Measurements from ENCODE around the gene BCL2L12.

BCL2L12 gene

DNA sequence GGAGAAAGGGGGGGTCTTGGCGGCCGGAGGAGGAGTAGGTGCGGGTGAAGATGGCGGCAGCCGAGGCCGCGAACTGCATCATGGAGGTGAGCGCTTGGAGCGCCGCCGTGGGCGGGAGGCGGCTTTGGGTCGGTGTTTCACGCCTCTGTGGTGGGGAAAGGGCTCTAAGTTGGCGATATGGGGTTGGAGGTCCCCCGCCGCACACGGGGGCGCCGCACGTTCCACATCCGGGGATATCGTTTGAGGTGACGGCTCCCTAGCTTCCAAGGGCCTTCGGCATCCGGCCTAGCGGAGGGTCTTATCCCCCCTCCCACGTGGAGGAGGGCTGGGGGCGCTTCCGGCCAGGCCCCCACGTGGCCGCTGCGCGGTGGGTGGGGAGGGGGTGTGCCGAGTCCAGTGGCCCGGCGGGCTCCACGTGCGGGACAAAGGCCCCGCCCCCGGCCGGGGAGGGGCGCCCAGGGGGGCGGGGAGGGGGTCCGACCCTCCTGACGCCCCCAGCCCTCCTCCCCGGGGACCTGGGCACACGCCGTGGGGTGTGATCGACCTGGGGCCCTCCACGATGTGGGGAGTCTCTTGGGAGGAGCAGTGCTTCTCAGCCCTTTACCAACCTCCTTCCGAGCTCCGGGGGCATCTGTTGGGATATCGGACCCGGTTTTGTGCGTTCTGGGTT, 11.6 kb downstream of the BCL2L12 start, which contains the start of gene PRMT1 (continued):
- TF ChIP-seq, protein P1, sequence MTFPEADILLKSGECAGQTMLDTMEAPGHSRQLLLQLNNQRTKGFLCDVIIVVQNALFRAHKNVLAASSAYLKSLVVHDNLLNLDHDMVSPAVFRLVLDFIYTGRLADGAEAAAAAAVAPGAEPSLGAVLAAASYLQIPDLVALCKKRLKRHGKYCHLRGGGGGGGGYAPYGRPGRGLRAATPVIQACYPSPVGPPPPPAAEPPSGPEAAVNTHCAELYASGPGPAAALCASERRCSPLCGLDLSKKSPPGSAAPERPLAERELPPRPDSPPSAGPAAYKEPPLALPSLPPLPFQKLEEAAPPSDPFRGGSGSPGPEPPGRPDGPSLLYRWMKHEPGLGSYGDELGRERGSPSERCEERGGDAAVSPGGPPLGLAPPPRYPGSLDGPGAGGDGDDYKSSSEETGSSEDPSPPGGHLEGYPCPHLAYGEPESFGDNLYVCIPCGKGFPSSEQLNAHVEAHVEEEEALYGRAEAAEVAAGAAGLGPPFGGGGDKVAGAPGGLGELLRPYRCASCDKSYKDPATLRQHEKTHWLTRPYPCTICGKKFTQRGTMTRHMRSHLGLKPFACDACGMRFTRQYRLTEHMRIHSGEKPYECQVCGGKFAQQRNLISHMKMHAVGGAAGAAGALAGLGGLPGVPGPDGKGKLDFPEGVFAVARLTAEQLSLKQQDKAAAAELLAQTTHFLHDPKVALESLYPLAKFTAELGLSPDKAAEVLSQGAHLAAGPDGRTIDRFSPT (tag by site-specific recombination; IDR thresholded peaks at IDR 0.05), result no peak
- TF ChIP-seq ZNF560 (tag by site-specific recombination; IDR thresholded peaks at IDR 0.05; ENCODE audit: borderline replicate concordance), result no peak
- TF ChIP-seq KLF8 (tag by site-specific recombination; IDR thresholded peaks at IDR 0.05), result peak; percentile 79
- no peak; the same call in 1 of the 2 replicates for TF ChIP-seq PRDM4 (tag by site-specific recombination; IDR thresholded peaks at IDR 0.05)
- no peak for TF ChIP-seq PRDM1 (tag by site-specific recombination; IDR thresholded peaks at IDR 0.05)
- peak; percentile 99 for TF ChIP-seq KLF9 (tag by site-specific recombination; IDR thresholded peaks at IDR 0.05; ENCODE audit: low read depth)
- peak; percentile 77 for TF ChIP-seq ZNF398 (tag by site-specific recombination; IDR thresholded peaks at IDR 0.05)
- no peak for TF ChIP-seq ZNF596 (tag by site-specific recombination; IDR thresholded peaks at IDR 0.05)
- 0 out of 2 replicates have a peak, but pooled peaks have one; percentile 25 for TF ChIP-seq ZSCAN16 (tag by site-specific recombination; IDR thresholded peaks at IDR 0.05)
- TF ChIP-seq KLF16 (tag by site-specific recombination; IDR thresholded peaks at IDR 0.05), result peak; percentile 99
- no peak for TF ChIP-seq ZNF624 (tag by site-specific recombination; IDR thresholded peaks at IDR 0.05)
- TF ChIP-seq ZNF488 (tag by site-specific recombination; IDR thresholded peaks at IDR 0.05), result no peak
- no peak for TF ChIP-seq PRDM6 (tag by site-specific recombination; IDR thresholded peaks at IDR 0.05)
- TF ChIP-seq PRDM10 (tag by site-specific recombination; IDR thresholded peaks at IDR 0.05), result no peak; the same call in 1 of the 2 replicates
- no peak for TF ChIP-seq ZNF529 (tag by site-specific recombination; IDR thresholded peaks at IDR 0.05; ENCODE audit: insufficient replicate concordance)
- peak; percentile 79 for TF ChIP-seq ZNF324 (tag by site-specific recombination; IDR thresholded peaks at IDR 0.05)
- no peak for TF ChIP-seq ZNF354C (tag by site-specific recombination; IDR thresholded peaks at IDR 0.05; ENCODE audit: borderline replicate concordance, low read depth)
- peak; percentile 61; the same call in 1 of the 2 replicates for TF ChIP-seq ZBTB20 (tag by site-specific recombination; IDR thresholded peaks at IDR 0.05)
- TF ChIP-seq, protein P2, sequence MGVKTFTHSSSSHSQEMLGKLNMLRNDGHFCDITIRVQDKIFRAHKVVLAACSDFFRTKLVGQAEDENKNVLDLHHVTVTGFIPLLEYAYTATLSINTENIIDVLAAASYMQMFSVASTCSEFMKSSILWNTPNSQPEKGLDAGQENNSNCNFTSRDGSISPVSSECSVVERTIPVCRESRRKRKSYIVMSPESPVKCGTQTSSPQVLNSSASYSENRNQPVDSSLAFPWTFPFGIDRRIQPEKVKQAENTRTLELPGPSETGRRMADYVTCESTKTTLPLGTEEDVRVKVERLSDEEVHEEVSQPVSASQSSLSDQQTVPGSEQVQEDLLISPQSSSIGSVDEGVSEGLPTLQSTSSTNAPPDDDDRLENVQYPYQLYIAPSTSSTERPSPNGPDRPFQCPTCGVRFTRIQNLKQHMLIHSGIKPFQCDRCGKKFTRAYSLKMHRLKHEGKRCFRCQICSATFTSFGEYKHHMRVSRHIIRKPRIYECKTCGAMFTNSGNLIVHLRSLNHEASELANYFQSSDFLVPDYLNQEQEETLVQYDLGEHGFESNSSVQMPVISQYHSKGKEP (tag by site-specific recombination; IDR thresholded peaks at IDR 0.05), result no peak
- peak; percentile 96 for TF ChIP-seq ZXDB (tag by site-specific recombination; IDR thresholded peaks at IDR 0.05)
- peak; percentile 76; the same call in 1 of the 2 replicates for TF ChIP-seq ZFP69B (tag by site-specific recombination; IDR thresholded peaks at IDR 0.05)
